Tibial nerve (tissue), 4 donors: ENCODE data around the gene CTNNA1. TPM values are rescaled to one million over a fixed set of nuclear protein-coding genes. Genes with fewer than 3 reads are reported as not detected.

Experiments used
- DNase-seq, 2 donors: peaks; one replicate each; pipeline ENCODE4 v3.0.0-alpha.2; 2019; ENCODE audit warnings: low spot score in 2 of 2
- H3K27ac ChIP-seq, 4 donors: fragments of 200-600 bp; sonication (generic) in 3 of 4; one replicate each; pipeline ENCODE4 v1.5.1; 2017 to 2019; ENCODE audit warnings: mild to moderate bottlenecking in 1 of 4
- H3K27me3 ChIP-seq, 2 donors: fragments of 200-600 bp; sonication (generic) in 1 of 2; one replicate each; pipeline versions ENCODE4 v1.5.1 to v1.6.0; 2017 to 2019
- H3K36me3 ChIP-seq, 3 donors: fragments of 200-600 bp; sonication (generic); one replicate each; pipeline ENCODE4 v1.5.1; 2018 to 2019
- H3K4me1 ChIP-seq, 4 donors: fragments of 200-600 bp; sonication (generic) in 3 of 4; one replicate each; pipeline ENCODE4 v1.5.1; 2017 to 2019
- H3K4me3 ChIP-seq, 4 donors: fragments of 200-600 bp; sonication (generic) in 3 of 4; one replicate each; pipeline ENCODE4 v1.5.1; 2017 to 2019; ENCODE audit warnings: mild to moderate bottlenecking in 1 of 4, moderate library complexity in 1 of 4
- H3K9me3 ChIP-seq, 4 donors: fragments of 200-600 bp; sonication (generic) in 3 of 4; one replicate each; pipeline ENCODE4 v1.5.1; 2017 to 2019
- EP300 ChIP-seq, 2 donors: sonication (generic); formaldehyde crosslinking; IDR thresholded peaks; one replicate each; pipeline ENCODE4 v1.6.1; 2017; ENCODE audit warnings: antibody characterized with exemption in 2 of 2, mild to moderate bottlenecking in 1 of 2
- POLR2A ChIP-seq, 2 donors: fragments of 450-650 bp; IDR thresholded peaks; one replicate each; pipeline ENCODE4 v1.6.1; 2017; ENCODE audit warnings: antibody characterized with exemption in 2 of 2, mild to moderate bottlenecking in 2 of 2, moderate library complexity in 2 of 2
- WGBS, 2 donors: methylation state at CpG; one replicate each; pipeline ENCODE4 v1.1.5; 2018; 5-methylcytosine and 5-hydroxymethylcytosine counted together
- total RNA-seq, 4 donors: library from RNA; depleted of rRNA; stranded (reverse); fragments of >200 nt; gene quantifications; one replicate each; pipeline ENCODE4 v1.1.0, GENCODE V29; 2016
- TF ChIP-seq, protein P1 (sequence below), 5 experiments: fragments of 200-600 bp in 3 of 5; fragments of 450-650 bp in 2 of 5; sonication (generic) in 3 of 5; IDR thresholded peaks; one replicate each; pipeline ENCODE4 v1.5.1; 2016 to 2019; ENCODE audit warnings: antibody characterized with exemption in 5 of 5, mild to moderate bottlenecking in 3 of 5, moderate library complexity in 2 of 5

CTNNA1 gene
- total RNA-seq, 4 donors from 2014 or later, result 292 to 447 (median 321) TPM

DNA sequence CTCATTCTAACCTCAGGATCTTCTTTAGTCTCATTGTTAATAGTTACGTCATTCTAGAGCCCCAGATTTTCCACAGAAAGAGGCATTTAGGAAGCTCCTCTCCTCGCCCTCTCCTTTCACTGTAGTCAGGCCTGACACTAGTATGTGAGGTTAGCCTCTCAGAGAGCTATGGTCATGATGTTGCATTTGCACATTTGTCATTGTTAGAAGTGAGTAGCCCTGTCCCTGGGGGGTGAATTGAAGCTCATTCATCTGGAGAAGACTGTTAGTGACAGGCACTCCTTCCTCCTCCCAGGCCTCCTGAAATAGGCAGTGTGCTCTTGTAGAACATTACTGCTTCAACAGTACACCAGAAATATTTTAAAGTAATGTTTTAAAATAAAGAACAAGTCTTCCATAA lies 148.5 kb downstream of the CTNNA1 start:
- Histone ChIP-seq H3K4me1 (peaks cover 0 to 20% (median 0%) of the 10 kb centered on the region in 4 donors), H3K27me3 (no peaks in the 10 kb centered on the region), H3K27ac (no peak overlapping the region), H3K36me3 (peaks cover 0 to 62% (median 2%) of the 10 kb centered on the region in 3 donors), H3K9me3 (no peaks in the 10 kb centered on the region), H3K4me3 (no peak overlapping the region)
- DNase-seq, result no peak
- 83 to 87% methylated on average over 2 of the region's 2 CpGs for WGBS, 2 donors
- TF ChIP-seq, protein P1, sequence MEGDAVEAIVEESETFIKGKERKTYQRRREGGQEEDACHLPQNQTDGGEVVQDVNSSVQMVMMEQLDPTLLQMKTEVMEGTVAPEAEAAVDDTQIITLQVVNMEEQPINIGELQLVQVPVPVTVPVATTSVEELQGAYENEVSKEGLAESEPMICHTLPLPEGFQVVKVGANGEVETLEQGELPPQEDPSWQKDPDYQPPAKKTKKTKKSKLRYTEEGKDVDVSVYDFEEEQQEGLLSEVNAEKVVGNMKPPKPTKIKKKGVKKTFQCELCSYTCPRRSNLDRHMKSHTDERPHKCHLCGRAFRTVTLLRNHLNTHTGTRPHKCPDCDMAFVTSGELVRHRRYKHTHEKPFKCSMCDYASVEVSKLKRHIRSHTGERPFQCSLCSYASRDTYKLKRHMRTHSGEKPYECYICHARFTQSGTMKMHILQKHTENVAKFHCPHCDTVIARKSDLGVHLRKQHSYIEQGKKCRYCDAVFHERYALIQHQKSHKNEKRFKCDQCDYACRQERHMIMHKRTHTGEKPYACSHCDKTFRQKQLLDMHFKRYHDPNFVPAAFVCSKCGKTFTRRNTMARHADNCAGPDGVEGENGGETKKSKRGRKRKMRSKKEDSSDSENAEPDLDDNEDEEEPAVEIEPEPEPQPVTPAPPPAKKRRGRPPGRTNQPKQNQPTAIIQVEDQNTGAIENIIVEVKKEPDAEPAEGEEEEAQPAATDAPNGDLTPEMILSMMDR (IDR thresholded peaks at IDR 0.05), result no peak
- TF ChIP-seq POLR2A (IDR thresholded peaks at IDR 0.05) (no peak), EP300 (IDR thresholded peaks at IDR 0.05) (no peak)

GRCh38 chr5:138903130-138903775 lies 150.0 kb downstream of the CTNNA1 start:
- peaks cover 0 to 11% (median 0%) of the 10 kb centered on the region in 4 donors for H3K4me1 ChIP-seq
- WGBS, 2 donors, result 76 to 82% methylated on average over 10 of the region's 10 CpGs
- no peaks in the 10 kb centered on the region for H3K27me3 ChIP-seq
- H3K4me3 ChIP-seq, result no peak overlapping the region
- TF ChIP-seq EP300 (IDR thresholded peaks at IDR 0.05) (no peak), POLR2A (IDR thresholded peaks at IDR 0.05) (no peak)
- TF ChIP-seq, protein P1 (IDR thresholded peaks at IDR 0.05), result no peak
- no peaks in the 10 kb centered on the region for H3K9me3 ChIP-seq
- peaks cover 0 to 70% (median 2%) of the 10 kb centered on the region in 3 donors for H3K36me3 ChIP-seq
- H3K27ac ChIP-seq, result peak overlapping the region in 2 of 4 donors; percentile 9 to 32
- DNase-seq, result no peak

- no peaks in the 10 kb centered on the region for H3K9me3 ChIP-seq
- TF ChIP-seq EP300 (IDR thresholded peaks at IDR 0.05) (no peak), POLR2A (IDR thresholded peaks at IDR 0.05) (no peak)
- TF ChIP-seq, protein P1 (IDR thresholded peaks at IDR 0.05), result no peak
- no peak overlapping the region for H3K4me3 ChIP-seq
- 100% methylated on average over 1 of the region's 1 CpG for WGBS, 2 donors
- peaks cover 0 to 6% (median 0%) of the 10 kb centered on the region in 4 donors for H3K4me1 ChIP-seq
- H3K27ac ChIP-seq, result no peak overlapping the region
- no peaks in the 10 kb centered on the region for H3K27me3 ChIP-seq
- no peak for DNase-seq
- H3K36me3 ChIP-seq, result peaks cover 0 to 83% (median 2%) of the 10 kb centered on the region in 3 donors
These were observed 152.3 kb downstream of the CTNNA1 start for GRCh38 chr5:138905541-138905940.

DNA sequence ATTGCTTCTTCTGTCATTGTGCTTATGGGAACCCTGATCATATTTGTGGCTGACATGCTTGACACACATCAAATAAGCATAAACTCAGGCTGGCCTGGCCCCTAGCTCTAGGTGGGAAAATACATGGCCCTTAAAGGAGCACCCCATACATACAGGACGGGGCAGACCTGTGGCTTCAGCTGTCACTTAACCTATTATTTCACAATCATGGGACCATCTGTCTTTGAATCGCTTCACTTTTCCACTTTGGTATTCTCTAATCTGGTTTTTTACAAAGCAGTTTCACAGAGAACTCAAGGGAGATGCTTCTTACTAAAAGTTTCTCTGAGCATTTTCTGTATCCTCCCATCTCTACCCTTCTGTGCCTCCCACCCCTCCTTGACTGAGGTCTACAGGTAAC lies 156.5 kb downstream of the CTNNA1 start:
- H3K4me3 ChIP-seq, result no peak overlapping the region
- H3K36me3 ChIP-seq, result peaks cover 0 to 65% (median 0%) of the 10 kb centered on the region in 3 donors
- H3K27ac ChIP-seq, result no peak overlapping the region
- H3K27me3 ChIP-seq, result no peaks in the 10 kb centered on the region
- H3K9me3 ChIP-seq, result no peaks in the 10 kb centered on the region
- WGBS, 2 donors, result 91 to 92% methylated on average over 2 of the region's 2 CpGs
- no peak for TF ChIP-seq POLR2A (IDR thresholded peaks at IDR 0.05)
- no peak for TF ChIP-seq EP300 (IDR thresholded peaks at IDR 0.05)
- TF ChIP-seq, protein P1 (IDR thresholded peaks at IDR 0.05), result no peak
- DNase-seq, result no peak
- H3K4me1 ChIP-seq, result peaks cover 0 to 9% (median 0%) of the 10 kb centered on the region in 4 donors

GRCh38 chr5:138910546-138911185 lies 157.4 kb downstream of the CTNNA1 start:
- H3K27ac ChIP-seq, result peak overlapping the region in 1 of 4 donors; percentile 13
- no peak for DNase-seq
- H3K4me1 ChIP-seq, result peaks cover 0 to 9% (median 0%) of the 10 kb centered on the region in 4 donors
- H3K4me3 ChIP-seq, result no peak overlapping the region
- no peaks in the 10 kb centered on the region for H3K27me3 ChIP-seq
- no peak for TF ChIP-seq EP300 (IDR thresholded peaks at IDR 0.05)
- TF ChIP-seq POLR2A (IDR thresholded peaks at IDR 0.05), result no peak
- TF ChIP-seq, protein P1 (IDR thresholded peaks at IDR 0.05), result no peak
- peaks cover 0 to 65% (median 0%) of the 10 kb centered on the region in 3 donors for H3K36me3 ChIP-seq
- WGBS, 2 donors, result 88 to 91% methylated on average over 7 of the region's 7 CpGs
- H3K9me3 ChIP-seq, result no peaks in the 10 kb centered on the region
